GM19438 (cell line): ENCODE measurements around the gene SYNGR4.

Experiments used
- ATAC-seq: cut with Tn5 transposase; IDR thresholded peaks from one replicate; pipeline ENCODE4 v1.9.1; 2021; ENCODE audit warnings: low read depth; ENCODE audit not compliant: unreplicated experiment

SYNGR4 gene

GRCh38 chr19:48424694-48425219 is 60.6 kb downstream of the SYNGR4 start:
- no peak for ATAC-seq
